ENCODE measurements around the gene RASAL2. TPM values are rescaled to one million over a fixed set of nuclear protein-coding genes. Genes with fewer than 3 reads are reported as not detected.

RASAL2 gene
- total and polyA plus RNA-seq, 9 of the 15 experiments (the other 6 are each of a cell fraction or from before 2014, with no cell fraction given): 0.13 to 1.0 (median 0.62) TPM

- TF ChIP-seq MGA (IDR thresholded peaks at IDR 0.05) (no peak), ZNF318 (IDR thresholded peaks at IDR 0.05; ENCODE audit: borderline replicate concordance in 1 of 2, low read depth in 1 of 2) (no peak), PTRF (tag; IDR thresholded peaks at IDR 0.05) (no peak)
These were observed 397.8 kb downstream of the RASAL2 start (continued) for GRCh38 chr1:178491721-178492120.

Data from K562 (cell line).